ENCODE data around the gene OR2T35.

DNA sequence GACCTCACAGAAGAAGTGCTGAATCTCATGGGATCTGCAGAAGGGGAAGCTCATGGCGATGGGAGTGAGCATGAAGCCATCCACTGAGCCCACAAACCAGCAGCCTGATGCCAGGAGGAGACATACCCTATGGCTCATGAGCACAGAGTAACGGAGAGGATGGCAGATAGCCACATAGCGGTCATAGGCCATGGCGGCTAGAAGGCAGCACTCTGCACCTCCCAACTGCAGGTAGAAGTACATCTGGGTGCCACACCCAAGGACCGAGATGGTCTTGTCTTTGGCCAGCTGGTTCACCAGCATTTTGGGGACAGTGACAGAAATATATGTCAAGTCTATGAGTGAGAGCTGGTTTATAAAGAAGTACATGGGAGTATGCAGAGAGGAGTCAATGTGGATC lies 51.9 kb downstream of the OR2T35 start:
- TF ChIP-seq, protein P1, sequence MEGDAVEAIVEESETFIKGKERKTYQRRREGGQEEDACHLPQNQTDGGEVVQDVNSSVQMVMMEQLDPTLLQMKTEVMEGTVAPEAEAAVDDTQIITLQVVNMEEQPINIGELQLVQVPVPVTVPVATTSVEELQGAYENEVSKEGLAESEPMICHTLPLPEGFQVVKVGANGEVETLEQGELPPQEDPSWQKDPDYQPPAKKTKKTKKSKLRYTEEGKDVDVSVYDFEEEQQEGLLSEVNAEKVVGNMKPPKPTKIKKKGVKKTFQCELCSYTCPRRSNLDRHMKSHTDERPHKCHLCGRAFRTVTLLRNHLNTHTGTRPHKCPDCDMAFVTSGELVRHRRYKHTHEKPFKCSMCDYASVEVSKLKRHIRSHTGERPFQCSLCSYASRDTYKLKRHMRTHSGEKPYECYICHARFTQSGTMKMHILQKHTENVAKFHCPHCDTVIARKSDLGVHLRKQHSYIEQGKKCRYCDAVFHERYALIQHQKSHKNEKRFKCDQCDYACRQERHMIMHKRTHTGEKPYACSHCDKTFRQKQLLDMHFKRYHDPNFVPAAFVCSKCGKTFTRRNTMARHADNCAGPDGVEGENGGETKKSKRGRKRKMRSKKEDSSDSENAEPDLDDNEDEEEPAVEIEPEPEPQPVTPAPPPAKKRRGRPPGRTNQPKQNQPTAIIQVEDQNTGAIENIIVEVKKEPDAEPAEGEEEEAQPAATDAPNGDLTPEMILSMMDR (IDR thresholded peaks at IDR 0.05; ENCODE audit: insufficient read depth, low read length, poor library complexity, severe bottlenecking): no peak
- no peak for TF ChIP-seq EZH2phosphoT487 (conservative IDR thresholded peaks at IDR 0.05; ENCODE audit: low read length)

Measured in SU-DHL-6 (cell line).